ENCODE measurements around the gene SRSF10.
"Not testable (repeated sequence)": the region's sequence is repeated elsewhere in the genome, so short reads cannot be mapped to it uniquely, and the experiment has no call there.

The SRSF10 gene

GRCh38 chr1:23979881-23980727 is at the start of gene SRSF10:
Gene SRSF10, minus strand, starts transcription at chr1:23980327. Its CDS starts 72 bp downstream, at chr1:23980255.
- peak; percentile 100 for DNase-seq
- in situ Hi-C loops (cut with MboI; ENCODE audit: low pct_unique_long_range_greater_than_20kb, low sequenced_read_pairs), result no loop called here

- in situ Hi-C loops (cut with MboI; ENCODE audit: low pct_unique_long_range_greater_than_20kb, low sequenced_read_pairs), result no loop called here
- DNase-seq, result peak; percentile 51
Observed at GRCh38 chr1:24027838-24028468, 47.8 kb upstream of the SRSF10 start.

DNA sequence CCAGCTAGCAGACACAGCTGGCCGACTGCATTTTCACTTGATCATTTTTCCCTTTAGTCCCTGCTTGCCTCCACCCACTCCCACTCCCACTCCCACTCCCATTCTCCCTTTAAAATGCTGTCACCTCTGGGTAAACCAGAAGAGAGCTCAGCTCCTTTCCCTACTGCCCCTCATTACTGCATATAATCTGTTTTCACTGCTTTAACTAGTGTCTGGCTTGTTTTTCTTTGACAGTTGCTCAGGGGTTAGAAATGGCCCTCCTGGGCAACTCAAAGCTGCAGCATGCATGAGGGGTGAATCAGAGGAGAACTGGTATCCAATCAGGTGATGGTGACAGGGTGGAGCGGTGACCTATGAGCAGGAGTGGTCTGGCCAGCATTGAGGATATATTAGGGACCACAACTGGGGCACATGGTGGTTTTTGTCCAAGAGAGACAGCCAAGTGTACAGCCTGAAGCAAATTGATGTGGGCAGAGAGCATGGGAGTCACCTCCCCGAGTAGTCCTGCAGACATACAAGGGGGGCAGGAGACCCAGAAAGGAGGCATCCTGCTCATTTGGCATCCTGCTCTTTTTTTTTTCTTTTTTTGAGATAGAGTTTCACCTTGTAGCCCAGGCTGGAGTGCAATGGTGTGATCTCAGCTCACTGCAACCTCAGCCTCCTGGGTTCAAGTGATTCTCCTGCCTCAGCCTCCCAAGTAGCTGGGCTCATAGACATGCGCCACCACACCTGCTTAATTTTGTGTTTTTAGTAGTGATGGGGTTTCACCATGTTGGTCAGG is 42.6 kb upstream of the SRSF10 start:
- in situ Hi-C loops (cut with MboI; ENCODE audit: low pct_unique_long_range_greater_than_20kb, low sequenced_read_pairs), result no loop called here
- no peak for DNase-seq

DNA sequence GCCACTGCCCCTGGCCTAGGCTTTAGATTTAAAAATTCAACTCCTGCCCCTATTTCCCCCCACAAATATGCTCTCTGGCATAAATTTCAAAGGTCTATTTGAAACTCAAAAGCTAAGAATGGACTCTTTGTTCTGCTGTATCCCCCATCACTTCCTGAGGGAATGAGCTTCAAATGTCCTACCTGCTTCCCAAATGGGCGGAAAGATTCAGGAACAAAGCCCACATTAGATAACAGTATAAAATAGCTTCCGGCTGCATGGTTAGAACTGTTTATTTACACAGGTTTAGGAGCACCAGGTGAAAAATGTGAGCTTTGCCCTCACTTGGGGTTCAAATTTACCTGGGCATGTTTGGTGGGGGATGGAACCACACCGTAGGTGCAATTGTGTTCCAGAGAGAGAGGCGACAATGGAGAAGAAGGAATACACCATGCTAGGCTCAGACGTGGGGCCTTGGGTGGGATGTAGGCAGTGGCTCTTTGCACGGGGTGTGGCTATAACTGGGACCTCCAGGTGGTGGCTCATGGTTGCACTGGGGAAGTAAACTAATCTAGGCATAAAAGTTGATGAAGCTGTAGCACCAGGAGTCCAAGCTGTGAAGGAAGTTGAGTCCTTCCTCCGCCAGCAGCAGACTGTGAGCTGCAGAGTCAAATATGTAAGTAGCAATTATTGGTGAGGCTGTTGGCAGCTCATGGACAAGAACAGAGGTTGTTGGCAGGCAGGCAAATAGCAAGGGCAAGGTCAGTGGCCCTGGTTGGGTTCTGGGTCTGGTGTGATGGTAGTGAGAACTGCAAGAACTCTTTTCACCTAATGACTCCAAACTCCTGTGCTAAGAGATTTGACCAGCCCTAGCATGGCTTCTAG is 41.5 kb upstream of the SRSF10 start:
- in situ Hi-C loops (cut with MboI; ENCODE audit: low pct_unique_long_range_greater_than_20kb, low sequenced_read_pairs), result no loop called here
- no peak for DNase-seq

DNA sequence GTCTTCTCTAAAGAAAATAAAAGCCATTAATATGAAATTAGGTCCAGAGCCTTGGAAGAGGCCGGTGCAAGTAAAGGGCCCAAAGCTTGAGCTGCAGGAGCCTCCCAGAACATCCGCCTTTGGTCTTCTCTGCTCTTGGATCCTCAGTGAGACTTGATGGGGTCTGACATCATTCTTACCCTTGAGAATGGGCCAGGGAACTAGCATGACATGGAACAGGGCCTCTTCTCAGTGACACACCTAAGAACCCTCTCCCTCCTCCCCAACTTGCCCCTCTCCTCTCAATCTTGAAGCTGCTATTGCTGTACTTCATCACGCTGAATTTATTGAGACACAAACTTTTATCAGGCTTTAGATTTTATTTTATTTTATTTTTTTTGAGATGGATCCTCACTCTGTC is 40.3 kb upstream of the SRSF10 start:
- no peak for DNase-seq
- in situ Hi-C loops (cut with MboI; ENCODE audit: low pct_unique_long_range_greater_than_20kb, low sequenced_read_pairs), result no loop called here

DNA sequence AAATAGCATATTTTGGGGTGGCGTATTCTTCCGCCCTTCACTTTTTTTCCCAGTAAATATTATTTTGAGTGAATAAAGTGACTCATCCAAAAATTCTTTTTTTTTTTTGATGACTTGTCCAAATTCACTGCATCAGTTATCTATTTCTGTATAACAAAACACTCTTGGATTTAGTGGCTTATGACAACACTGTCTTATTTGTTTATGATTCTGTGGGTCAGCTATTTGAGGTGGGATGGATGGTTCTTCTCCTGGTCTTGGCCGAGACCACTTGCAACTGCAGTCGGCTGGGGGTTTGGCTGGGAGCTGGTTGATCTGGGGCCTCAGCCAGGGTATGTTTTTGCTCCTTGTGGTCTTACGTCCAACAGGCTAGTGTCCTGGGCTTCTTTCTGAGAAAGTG is 39.9 kb upstream of the SRSF10 start:
- in situ Hi-C loops (cut with MboI; ENCODE audit: low pct_unique_long_range_greater_than_20kb, low sequenced_read_pairs), result no loop called here
- DNase-seq, result no peak

DNA sequence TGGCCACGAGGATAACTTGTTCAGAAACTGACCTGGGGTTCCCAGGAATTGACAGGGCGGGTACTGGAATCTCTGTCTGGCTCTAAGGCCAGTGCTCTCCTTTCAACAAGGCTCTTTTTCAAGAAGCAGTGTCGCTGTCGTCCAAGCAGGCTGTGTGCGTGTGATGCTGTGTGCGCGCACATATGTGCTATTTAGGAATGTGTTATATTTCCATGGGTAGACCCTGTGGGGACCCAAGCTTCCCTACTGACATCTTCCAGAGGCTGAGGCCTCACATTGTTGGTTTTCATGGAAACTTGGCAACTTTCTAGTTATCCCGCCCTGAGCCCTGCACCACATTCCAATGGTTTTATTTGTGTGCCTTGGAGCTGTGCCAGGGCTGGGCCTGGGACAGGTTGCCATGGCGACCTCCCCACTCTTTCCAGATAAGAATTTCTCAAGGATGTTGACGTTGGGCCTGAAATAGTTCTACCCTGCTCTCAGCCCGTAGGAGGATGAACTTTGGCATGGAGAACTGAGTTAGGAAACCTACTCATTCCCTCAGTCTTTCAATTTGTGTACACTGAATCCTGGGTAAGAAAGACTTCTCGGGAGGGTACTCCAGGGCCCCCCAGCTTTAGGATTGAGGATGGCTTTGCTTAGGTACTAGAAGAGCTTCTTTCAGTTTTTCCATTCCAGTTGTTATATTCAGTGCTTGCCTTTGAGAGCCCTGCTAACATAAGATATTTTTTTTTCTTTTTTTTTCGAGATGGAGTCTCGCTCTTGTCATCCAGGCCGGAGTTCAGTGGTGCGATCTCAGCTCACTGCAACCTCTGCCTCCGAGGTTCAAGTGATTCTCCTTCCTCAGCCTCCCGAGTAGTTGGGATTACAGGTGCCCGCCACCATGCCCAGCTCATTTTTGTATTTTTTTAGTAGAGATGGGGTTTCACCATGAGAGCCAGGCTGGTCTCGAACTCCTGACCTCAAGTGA is 38.8 kb upstream of the SRSF10 start:
- in situ Hi-C loops (cut with MboI; ENCODE audit: low pct_unique_long_range_greater_than_20kb, low sequenced_read_pairs), result no loop called here
- DNase-seq, result no peak

- in situ Hi-C loops (cut with MboI; ENCODE audit: low pct_unique_long_range_greater_than_20kb, low sequenced_read_pairs), result no loop called here
- DNase-seq, result no peak
Observed at GRCh38 chr1:24015221-24016210, 35.4 kb upstream of the SRSF10 start.

DNA sequence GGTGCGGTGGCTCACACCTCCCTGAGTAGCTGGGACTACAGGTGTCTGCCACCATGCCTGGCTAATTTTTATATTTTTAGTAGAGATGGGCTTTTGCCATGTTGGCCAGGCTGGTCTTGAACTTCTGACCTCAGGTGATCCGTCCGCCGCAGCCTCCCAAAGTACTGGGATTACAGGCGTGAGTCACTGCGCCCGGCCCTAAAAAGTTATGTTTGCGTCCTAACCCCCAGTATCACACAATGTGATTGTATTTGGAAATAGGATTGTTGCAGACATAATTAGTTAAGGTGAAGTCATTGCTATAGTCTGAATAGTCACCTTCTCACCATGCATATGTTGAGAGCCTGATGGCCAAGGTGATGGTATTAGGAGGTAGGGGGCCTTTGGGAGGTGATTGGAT is 32.8 kb upstream of the SRSF10 start:
- DNase-seq; in situ Hi-C loops (cut with MboI; ENCODE audit: low pct_unique_long_range_greater_than_20kb, low sequenced_read_pairs): not testable (repeated sequence)

- in situ Hi-C loops (cut with MboI; ENCODE audit: low pct_unique_long_range_greater_than_20kb, low sequenced_read_pairs), result no loop called here
- no peak for DNase-seq
Observed at GRCh38 chr1:24010650-24011049, 30.5 kb upstream of the SRSF10 start.

GRCh38 chr1:24009406-24009805 is 29.3 kb upstream of the SRSF10 start:
- in situ Hi-C loops (cut with MboI; ENCODE audit: low pct_unique_long_range_greater_than_20kb, low sequenced_read_pairs), result no loop called here
- DNase-seq, result no peak

DNA sequence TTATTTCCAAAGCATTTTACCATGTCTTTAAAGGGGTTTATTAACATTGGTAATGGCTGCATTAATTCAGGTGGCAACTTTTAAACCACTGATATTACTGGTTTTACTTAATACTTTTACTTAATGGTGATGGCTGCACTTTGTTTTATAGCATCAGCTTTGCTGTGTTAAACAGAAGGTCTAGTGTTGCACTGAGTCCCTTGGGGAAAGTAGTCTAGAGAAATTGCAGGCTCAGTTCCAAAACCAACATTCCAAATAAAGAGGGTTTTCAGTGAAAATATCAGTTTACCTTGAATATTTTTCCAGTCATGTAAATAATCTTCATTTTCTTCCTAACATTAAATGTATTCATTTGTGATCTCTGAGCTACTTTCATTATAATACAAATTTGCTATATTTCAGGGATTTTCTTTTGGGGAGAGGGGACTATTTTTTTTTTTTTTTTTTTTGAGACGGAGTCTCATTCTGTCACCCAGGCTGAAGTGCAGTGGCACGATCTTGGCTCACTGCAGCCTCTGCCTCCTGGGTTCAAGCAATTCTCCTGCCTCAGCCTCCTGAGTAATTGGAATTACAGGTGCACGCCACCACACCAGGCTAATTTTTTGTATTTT is 28.6 kb upstream of the SRSF10 start:
- in situ Hi-C loops (cut with MboI; ENCODE audit: low pct_unique_long_range_greater_than_20kb, low sequenced_read_pairs); DNase-seq: not testable (repeated sequence)

DNA sequence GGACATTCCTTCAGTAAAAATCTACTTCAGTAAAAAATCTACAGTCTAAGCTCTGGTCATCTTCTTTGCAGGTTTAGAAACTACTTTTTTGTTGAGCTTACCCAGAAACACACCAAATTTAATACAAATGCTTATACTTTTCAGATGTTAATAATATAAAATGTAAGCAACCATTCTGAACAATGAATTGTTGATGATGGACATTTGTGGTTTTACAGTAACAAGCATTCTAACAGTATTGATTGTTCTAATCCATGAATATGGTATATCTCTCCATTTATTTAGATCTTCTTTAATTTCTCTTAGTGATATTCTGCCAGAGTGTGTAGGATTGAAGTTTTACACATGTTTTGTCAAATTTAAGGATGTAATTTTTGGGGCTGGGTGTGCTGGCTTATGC is 27.0 kb upstream of the SRSF10 start:
- in situ Hi-C loops (cut with MboI; ENCODE audit: low pct_unique_long_range_greater_than_20kb, low sequenced_read_pairs), result no loop called here
- DNase-seq, result no peak

- DNase-seq, result no peak
- in situ Hi-C loops (cut with MboI; ENCODE audit: low pct_unique_long_range_greater_than_20kb, low sequenced_read_pairs), result no loop called here
Observed at GRCh38 chr1:24005163-24005562, 25.0 kb upstream of the SRSF10 start.

GRCh38 chr1:24004132-24004531 is 24.0 kb upstream of the SRSF10 start:
- in situ Hi-C loops (cut with MboI; ENCODE audit: low pct_unique_long_range_greater_than_20kb, low sequenced_read_pairs), result no loop called here
- no peak for DNase-seq

DNA sequence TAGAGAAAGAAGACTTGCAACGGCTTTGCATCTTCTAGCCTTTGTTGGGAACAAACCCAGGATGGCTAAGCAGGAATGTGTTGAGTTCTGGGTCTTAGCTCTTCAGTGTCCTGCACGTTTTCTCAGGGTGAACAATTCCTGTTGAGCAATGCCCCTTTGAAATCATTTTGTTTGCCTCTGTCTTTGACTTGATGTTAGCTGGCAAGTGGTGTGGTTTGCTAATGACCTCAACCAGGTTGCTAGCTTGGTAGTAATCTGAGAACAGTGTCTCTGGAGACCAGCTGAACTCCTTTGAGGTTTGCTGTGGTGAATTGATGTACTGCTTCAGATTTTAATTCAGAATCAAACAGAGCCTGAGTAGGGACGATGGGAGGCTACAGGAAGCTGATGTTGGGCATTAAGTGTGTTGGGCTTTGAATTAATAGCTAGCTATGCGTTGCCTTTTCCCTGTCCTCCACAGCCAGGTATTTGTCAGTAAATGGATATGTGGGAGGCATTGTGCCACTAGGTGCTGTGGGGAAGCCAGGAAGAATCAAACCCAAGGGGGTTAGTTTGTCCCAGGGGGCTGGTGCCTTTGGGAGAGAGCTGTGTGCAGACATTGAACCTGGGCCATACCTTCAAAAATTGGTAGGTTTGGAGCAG is 23.3 kb upstream of the SRSF10 start:
- peak; percentile 23 for DNase-seq
- in situ Hi-C loops (cut with MboI; ENCODE audit: low pct_unique_long_range_greater_than_20kb, low sequenced_read_pairs), result no loop called here

All from KBM-7 (cell line).